Neural cell (in vitro differentiated cells): Measurements from ENCODE around the gene COL20A1. TPM values are rescaled to one million over a fixed set of nuclear protein-coding genes. Genes with fewer than 3 reads are reported as not detected.

Source experiments
- H2AFZ ChIP-seq: fragments of 200-600, 300-800 bp; sonication (generic), shearing (Covaris generic); 2 replicates; pipeline ENCODE4 v1.6.0; 2014; ENCODE audit warnings: low read depth, mild to moderate bottlenecking, antibody characterized with exemption, low read length, moderate library complexity
- H3F3A ChIP-seq: fragments of 200-600 bp; shearing (Covaris generic); 2 replicates; pipeline ENCODE4 v1.6.1; 2016; ENCODE audit warnings: mild to moderate bottlenecking, moderate library complexity, mixed read lengths, antibody characterized with exemption, low read length; ENCODE audit not compliant: insufficient read depth, poor library complexity, severe bottlenecking
- H3K27ac ChIP-seq: fragments of 200-600, 300-800 bp; sonication (generic), shearing (Covaris generic); 2 replicates; pipeline ENCODE4 v1.5.1; 2014; ENCODE audit warnings: mild to moderate bottlenecking, low read length, moderate library complexity
- H3K27me3 ChIP-seq: fragments of 300-800, 200-600 bp; sonication (generic), shearing (Covaris generic); 2 replicates; pipeline ENCODE4 v1.6.0; 2014; ENCODE audit warnings: mild to moderate bottlenecking, low read depth, low read length, moderate library complexity; ENCODE audit not compliant: insufficient read depth
- H3K36me3 ChIP-seq: fragments of 300-800, 200-600 bp; sonication (generic), shearing (Covaris generic); 2 replicates; pipeline ENCODE4 v1.5.1; 2014; ENCODE audit warnings: mild to moderate bottlenecking, antibody characterized with exemption, low read length, moderate library complexity; ENCODE audit not compliant: insufficient read depth
- H3K4me2 ChIP-seq: fragments of 300-800, 200-600 bp; sonication (generic), shearing (Covaris generic); 2 replicates; pipeline ENCODE4 v1.6.0; 2014; ENCODE audit warnings: mild to moderate bottlenecking, low read length
- H3K4me3 ChIP-seq: fragments of 300-800, 200-600 bp; sonication (generic), shearing (Covaris generic); 2 replicates; pipeline ENCODE4 v1.5.1; 2014; ENCODE audit warnings: mild to moderate bottlenecking, low read length, moderate library complexity
- H3K79me2 ChIP-seq: fragments of 200-600 bp; shearing (Covaris generic); replicated peaks from 2 replicates; pipeline ENCODE4 v1.6.0; 2014; ENCODE audit warnings: mild to moderate bottlenecking, low read length, moderate library complexity; ENCODE audit not compliant: insufficient read depth
- H3K9ac ChIP-seq: fragments of 300-800, 200-600 bp; sonication (generic), shearing (Covaris generic); 2 replicates; pipeline ENCODE4 v1.6.1; 2016; ENCODE audit warnings: mild to moderate bottlenecking, low read length, mixed read lengths
- H3K9me2 ChIP-seq: fragments of 200-600 bp; shearing (Covaris generic); 2 replicates; pipeline ENCODE4 v1.6.1; 2016; ENCODE audit warnings: mild to moderate bottlenecking, low read length, mixed read lengths; ENCODE audit not compliant: insufficient read depth
- H3K9me3 ChIP-seq: fragments of 200-600, 300-800 bp; sonication (generic), shearing (Covaris generic); 2 replicates; pipeline ENCODE4 v1.6.1; 2016; ENCODE audit warnings: mild to moderate bottlenecking, mixed run types, low read length, moderate library complexity, mixed read lengths
- H4K20me1 ChIP-seq: fragments of 200-600 bp; shearing (Covaris generic); 2 replicates; pipeline ENCODE4 v1.6.1; 2016; ENCODE audit warnings: mild to moderate bottlenecking, mixed run types; ENCODE audit not compliant: insufficient read depth
- EP300 ChIP-seq: fragments of 450-650 bp; conservative IDR thresholded peaks from 2 replicates; pipeline ENCODE4 v1.6.1; 2014; ENCODE audit warnings: antibody characterized with exemption, mild to moderate bottlenecking, moderate library complexity; ENCODE audit not compliant: poor library complexity, severe bottlenecking
- EZH2 ChIP-seq: fragments of 200-600, 300-800 bp; shearing (Covaris generic), sonication (generic); IDR thresholded peaks from 2 replicates; pipeline ENCODE4 v1.6.1; 2014; ENCODE audit warnings: antibody characterized with exemption, low read length, borderline replicate concordance, mild to moderate bottlenecking; ENCODE audit not compliant: insufficient read depth, poor library complexity, severe bottlenecking
- MXI1 ChIP-seq: fragments of 450-650 bp; conservative IDR thresholded peaks from 2 replicates; pipeline ENCODE4 v1.6.1; 2014; ENCODE audit warnings: antibody characterized with exemption, mild to moderate bottlenecking; ENCODE audit not compliant: poor library complexity, severe bottlenecking
- POLR2AphosphoS5 ChIP-seq: IDR thresholded peaks from 2 replicates; pipeline ENCODE4 v1.6.1; 2012
- RAD21 ChIP-seq: fragments of 450-650 bp; conservative IDR thresholded peaks from 2 replicates; pipeline ENCODE4 v1.6.1; 2014; ENCODE audit warnings: antibody characterized with exemption, mild to moderate bottlenecking, moderate library complexity
- SMC3 ChIP-seq: fragments of 450-650 bp; conservative IDR thresholded peaks from 2 replicates; pipeline ENCODE4 v1.6.1; 2014; ENCODE audit warnings: antibody characterized with exemption, mild to moderate bottlenecking, moderate library complexity; ENCODE audit not compliant: poor library complexity
- TAF1 ChIP-seq: IDR thresholded peaks from 2 replicates; pipeline ENCODE4 v1.6.1; 2012; ENCODE audit warnings: low read depth
- polyA plus RNA-seq: library from polyadenylated mRNA; depleted of rRNA; stranded (reverse); fragments of >200 nt; gene quantifications from 2 replicates; pipeline ENCODE4 v1.2.3, GENCODE V29; 2014
- TF ChIP-seq, protein P1 (sequence below): IDR thresholded peaks from 2 replicates; pipeline ENCODE4 v1.6.1; 2012; ENCODE audit warnings: borderline replicate concordance
- TF ChIP-seq, protein P2 (sequence below): fragments of 450-650 bp; IDR thresholded peaks from 2 replicates; pipeline ENCODE4 v1.5.1; 2014; ENCODE audit warnings: antibody characterized with exemption, mild to moderate bottlenecking, moderate library complexity; ENCODE audit not compliant: poor library complexity, severe bottlenecking

COL20A1 gene
- polyA plus RNA-seq, 1 donor from 2014 or later, result 1.1 TPM

DNA sequence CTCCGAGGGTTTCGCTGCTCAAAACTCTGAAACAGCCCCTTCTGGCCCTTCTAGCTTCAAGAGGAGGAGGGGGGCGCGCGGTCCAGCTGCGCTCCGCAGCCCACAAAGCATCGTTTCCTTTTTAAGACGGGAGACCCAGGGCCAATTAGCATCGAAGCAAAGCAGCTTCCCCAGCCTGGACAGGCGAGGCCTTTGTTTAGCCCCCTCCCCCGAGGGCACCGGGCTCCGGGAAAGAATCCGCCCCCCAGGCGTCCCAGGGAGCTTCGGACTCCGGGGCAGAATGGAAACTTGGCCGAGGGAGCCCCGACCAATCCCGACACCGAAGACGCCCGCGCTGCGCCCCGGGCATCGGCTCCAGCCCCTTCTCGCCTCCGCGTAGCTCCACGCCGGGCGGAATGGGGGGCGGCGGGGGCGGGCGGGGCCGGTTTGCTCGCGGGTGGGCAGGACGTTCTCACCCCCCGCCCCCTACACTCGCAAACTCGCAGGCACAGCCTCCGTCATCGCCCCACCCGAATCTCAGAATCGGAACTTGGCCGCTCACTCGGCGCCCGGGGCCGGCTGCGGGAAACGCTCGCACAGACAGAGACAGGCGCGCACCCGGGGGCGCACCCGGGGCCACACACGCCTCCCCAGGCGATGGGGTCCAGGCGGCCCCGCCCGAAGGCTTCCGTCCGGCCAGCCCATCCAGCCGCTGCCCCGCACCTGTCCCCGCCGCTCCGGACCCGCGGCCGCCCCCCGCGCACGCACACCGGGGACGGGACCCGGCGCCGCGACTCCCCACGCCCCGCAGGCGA lies 39.4 kb upstream of the COL20A1 start:
- no peak for TF ChIP-seq TAF1
- TF ChIP-seq, protein P1, sequence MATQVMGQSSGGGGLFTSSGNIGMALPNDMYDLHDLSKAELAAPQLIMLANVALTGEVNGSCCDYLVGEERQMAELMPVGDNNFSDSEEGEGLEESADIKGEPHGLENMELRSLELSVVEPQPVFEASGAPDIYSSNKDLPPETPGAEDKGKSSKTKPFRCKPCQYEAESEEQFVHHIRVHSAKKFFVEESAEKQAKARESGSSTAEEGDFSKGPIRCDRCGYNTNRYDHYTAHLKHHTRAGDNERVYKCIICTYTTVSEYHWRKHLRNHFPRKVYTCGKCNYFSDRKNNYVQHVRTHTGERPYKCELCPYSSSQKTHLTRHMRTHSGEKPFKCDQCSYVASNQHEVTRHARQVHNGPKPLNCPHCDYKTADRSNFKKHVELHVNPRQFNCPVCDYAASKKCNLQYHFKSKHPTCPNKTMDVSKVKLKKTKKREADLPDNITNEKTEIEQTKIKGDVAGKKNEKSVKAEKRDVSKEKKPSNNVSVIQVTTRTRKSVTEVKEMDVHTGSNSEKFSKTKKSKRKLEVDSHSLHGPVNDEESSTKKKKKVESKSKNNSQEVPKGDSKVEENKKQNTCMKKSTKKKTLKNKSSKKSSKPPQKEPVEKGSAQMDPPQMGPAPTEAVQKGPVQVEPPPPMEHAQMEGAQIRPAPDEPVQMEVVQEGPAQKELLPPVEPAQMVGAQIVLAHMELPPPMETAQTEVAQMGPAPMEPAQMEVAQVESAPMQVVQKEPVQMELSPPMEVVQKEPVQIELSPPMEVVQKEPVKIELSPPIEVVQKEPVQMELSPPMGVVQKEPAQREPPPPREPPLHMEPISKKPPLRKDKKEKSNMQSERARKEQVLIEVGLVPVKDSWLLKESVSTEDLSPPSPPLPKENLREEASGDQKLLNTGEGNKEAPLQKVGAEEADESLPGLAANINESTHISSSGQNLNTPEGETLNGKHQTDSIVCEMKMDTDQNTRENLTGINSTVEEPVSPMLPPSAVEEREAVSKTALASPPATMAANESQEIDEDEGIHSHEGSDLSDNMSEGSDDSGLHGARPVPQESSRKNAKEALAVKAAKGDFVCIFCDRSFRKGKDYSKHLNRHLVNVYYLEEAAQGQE, result no peak
- TF ChIP-seq EZH2, result no peak
- peak; percentile 25 for TF ChIP-seq MXI1
- no peak for TF ChIP-seq RAD21
- no peak for TF ChIP-seq SMC3
- Histone ChIP-seq H2AFZ (no peak overlapping the region), H3K4me3 (peak overlapping the region; percentile 60), H3K36me3 (no peaks in the 10 kb centered on the region), H3K9me2 (no peaks in the 10 kb centered on the region), H3K27ac (no peak overlapping the region), H3K27me3 (peaks cover 19% of the 10 kb centered on the region), H3K79me2 (peaks cover 16% of the 10 kb centered on the region), H3K9me3 (no peaks in the 10 kb centered on the region), H4K20me1 (no peaks in the 10 kb centered on the region), H3F3A (no peaks in the 10 kb centered on the region), H3K9ac (peak overlapping the region; percentile 47), H3K4me2 (no peak overlapping the region)

DNA sequence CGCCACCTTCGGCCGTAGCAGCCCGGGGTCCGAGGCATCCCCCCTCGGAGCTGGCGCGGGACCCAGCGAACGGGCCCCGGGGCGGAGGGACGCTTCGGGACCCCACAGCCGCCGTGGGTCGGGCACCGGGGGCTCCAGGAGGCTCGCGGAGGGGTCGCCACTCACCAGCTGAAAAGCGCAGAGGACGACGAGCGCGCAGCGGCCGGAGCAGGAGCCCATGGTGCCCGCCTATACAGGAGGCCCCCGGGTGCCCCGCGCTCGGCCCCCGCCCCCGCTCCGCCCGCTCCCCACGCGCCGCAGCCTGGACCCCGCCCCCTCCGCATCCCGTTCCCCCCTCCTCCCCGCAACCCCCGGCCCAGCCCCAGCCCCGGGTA lies 38.8 kb upstream of the COL20A1 start, which contains the start of gene NKAIN4:
NKAIN4 (minus strand) TSS at position 232 of the 374 bp plus-strand sequence; CDS start at position 219, 13 bp downstream.
- TF ChIP-seq TAF1 (no peak), EZH2 (no peak), EP300 (no peak), MXI1 (no peak), POLR2AphosphoS5 (no peak), RAD21 (no peak)
- TF ChIP-seq, protein P1, result no peak
- TF ChIP-seq, protein P2, sequence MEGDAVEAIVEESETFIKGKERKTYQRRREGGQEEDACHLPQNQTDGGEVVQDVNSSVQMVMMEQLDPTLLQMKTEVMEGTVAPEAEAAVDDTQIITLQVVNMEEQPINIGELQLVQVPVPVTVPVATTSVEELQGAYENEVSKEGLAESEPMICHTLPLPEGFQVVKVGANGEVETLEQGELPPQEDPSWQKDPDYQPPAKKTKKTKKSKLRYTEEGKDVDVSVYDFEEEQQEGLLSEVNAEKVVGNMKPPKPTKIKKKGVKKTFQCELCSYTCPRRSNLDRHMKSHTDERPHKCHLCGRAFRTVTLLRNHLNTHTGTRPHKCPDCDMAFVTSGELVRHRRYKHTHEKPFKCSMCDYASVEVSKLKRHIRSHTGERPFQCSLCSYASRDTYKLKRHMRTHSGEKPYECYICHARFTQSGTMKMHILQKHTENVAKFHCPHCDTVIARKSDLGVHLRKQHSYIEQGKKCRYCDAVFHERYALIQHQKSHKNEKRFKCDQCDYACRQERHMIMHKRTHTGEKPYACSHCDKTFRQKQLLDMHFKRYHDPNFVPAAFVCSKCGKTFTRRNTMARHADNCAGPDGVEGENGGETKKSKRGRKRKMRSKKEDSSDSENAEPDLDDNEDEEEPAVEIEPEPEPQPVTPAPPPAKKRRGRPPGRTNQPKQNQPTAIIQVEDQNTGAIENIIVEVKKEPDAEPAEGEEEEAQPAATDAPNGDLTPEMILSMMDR, result no peak
- no peaks in the 10 kb centered on the region for H3K9me3 ChIP-seq
- peak within 1 kb of the TSS; percentile 47 for H3K9ac ChIP-seq
- H3K79me2 ChIP-seq, result peaks cover 16% of the 10 kb centered on the region
- H3K27me3 ChIP-seq, result peaks cover 19% of the 10 kb centered on the region
- H3K4me2 ChIP-seq, result no peak within 1 kb of the TSS
- no peak within 1 kb of the TSS for H2AFZ ChIP-seq
- H3K9me2 ChIP-seq, result no peaks in the 10 kb centered on the region
- H4K20me1 ChIP-seq, result no peaks in the 10 kb centered on the region
- no peaks in the 10 kb centered on the region for H3K36me3 ChIP-seq
- H3F3A ChIP-seq, result no peaks in the 10 kb centered on the region
- peak within 1 kb of the TSS; percentile 60 for H3K4me3 ChIP-seq
- H3K27ac ChIP-seq, result no peak within 1 kb of the TSS
